ENCODE measurements around the gene ZNF398. TPM values are rescaled to one million over a fixed set of nuclear protein-coding genes. Genes with fewer than 3 reads are reported as not detected.

Gene ZNF398
- total RNA-seq, 1 donor from 2014 or later = 6.6 TPM

DNA sequence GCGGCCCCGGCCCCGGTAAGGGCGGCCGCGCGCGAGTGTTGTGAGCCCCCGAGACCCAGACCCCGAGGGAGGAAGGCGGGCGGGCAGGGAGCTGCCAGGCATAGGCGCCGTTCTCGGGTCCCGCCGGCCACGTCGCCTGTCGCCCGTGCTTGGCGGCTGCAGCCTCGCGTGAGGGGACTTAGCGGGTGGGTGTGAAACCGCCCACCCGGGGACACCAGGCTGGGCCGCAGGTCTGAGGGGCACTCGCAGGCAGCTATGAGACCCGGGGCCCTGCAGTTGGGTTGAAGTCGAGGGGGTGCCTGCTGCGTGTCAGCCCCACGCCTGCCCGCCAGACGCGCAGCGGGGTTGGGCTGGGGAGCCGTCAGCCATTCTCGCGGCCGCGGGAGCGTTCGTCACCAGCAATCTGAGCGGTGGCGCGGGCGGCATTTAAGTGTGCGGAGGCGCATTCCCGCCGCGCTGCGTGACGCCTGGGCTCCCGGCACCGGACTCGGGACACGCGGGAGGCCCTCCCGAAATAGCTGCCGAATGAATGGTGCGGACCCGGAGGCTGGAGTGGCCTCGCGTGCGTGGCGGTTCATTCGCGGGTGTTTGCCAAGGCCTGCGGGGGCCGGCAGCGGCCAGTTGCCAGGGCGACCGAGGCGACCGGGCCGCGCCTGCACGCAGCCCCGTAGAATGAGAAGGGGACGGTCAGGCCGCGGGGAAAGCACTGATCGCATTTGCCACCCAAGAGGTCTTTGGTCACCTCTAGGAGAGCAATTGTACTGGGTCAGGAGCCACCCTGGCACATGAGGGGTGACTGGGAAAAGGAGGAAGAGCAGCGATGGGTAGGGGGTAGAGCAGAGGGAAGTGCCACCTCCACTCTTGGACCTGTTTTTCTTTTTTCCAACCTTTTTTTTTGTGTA lies 750 bp downstream of the ZNF398 start:
- ATAC-seq (peak; percentile 59), DNase-seq (ENCODE audit: low spot score) (peak; percentile 66)

DNA sequence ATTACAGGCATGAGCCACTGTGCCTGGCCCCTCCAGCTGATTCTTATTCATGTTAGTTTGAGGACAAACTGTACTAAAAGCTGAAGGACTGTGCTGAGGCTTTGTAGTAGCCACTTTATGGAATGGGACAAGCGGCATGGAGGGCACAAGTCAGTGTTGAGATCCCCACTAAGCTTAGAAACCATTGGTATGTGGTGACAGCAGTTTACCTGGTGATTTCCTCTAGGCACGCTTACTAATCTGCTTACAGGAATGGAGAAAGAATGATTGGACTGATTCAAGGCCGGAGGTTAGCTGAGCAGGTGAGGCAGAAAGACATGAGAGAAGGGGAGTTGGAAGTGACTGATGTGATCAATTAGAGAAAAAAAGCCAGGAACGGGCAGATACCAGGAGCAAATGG lies 3.7 kb downstream of the ZNF398 start:
- DNase-seq (ENCODE audit: low spot score) (no peak), ATAC-seq (no peak)

DNA sequence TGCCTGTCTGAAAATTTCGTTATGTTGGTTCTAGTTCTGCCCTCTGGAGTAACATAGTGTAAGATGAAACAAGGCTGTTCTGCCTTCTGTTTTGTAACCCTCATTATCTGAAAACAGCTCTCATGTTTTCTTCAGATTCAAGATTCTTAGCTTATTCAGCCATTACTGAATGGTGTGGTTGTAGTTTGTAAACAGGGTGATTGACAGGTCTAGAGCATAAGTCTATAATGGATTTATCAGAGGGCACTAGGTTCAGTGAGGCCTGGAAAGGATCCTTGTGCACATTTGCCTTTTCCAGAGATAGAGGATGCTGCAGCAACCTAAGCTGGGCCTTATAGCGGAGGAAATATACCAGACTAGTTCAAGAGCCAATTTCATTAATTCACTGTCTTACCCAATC lies 6.1 kb downstream of the ZNF398 start:
- DNase-seq (ENCODE audit: low spot score) (no peak), ATAC-seq (no peak)

DNA sequence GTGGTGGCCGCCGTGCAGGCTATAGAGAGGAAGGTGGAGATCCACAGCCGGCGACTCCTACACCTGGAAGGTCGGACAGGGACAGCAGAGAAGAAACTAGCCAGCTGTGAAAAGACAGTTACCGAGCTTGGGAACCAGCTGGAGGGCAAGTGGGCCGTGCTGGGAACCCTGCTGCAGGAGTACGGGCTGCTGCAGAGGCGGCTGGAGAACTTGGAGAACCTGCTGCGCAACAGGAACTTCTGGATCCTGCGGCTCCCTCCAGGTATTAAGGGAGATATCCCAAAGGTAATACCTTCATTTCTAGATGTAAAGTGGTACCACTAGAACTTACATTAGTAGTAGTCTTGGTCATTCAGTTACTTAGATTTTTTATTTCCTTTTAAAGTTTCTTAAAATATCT lies 6.8 kb downstream of the ZNF398 start:
- ATAC-seq (no peak), DNase-seq (ENCODE audit: low spot score) (no peak)

DNA sequence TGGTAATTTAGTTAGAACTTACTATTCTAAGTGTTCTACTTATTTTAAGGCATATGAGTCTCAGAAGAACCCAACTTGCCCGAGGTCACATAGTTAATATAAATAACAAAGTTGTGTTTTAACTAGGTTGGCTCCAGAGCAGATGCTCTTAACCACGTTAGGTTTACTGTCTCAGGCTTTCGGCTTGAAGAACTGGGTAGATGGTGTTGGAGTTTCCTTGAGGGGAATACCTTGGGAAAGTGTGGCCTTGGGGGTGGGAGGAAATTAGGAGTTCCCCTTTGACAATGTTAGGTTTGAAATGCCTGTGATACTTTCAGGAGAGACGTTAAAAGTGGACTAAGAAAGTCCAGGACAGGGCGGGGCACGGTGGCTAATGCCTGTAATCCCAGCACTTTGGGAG lies 9.6 kb downstream of the ZNF398 start:
- ATAC-seq (no peak), DNase-seq (ENCODE audit: low spot score) (no peak)

DNA sequence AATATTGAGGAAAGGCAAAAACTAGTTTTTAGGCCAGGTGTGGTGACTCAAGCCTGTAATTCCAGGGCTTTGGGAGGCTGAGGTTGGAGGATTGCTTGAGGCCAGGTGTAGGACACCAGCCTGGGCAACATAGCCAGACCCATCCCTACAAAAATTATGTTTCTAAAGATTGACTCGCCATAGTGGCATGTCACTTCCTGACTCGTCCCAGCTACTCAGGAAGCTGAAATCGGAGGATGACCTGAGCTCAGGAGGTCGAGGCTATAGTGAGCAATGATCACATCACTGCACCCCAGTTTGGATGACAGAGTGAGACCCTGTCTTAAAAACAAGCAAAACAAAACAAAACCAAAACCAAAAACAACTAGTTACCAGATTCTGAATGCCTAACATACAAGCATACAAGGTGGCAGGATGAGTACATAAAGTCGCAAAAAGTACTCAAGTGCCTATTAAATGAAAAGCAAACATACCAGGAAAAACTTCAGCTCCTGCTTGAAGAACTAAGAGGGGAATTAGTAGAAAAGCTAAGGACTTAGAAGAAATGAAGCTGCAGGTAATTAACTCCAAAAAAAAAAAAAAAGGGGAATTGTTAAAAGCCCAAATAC lies 14.1 kb downstream of the ZNF398 start:
- no peak for DNase-seq (ENCODE audit: low spot score)
- ATAC-seq = no peak

DNA sequence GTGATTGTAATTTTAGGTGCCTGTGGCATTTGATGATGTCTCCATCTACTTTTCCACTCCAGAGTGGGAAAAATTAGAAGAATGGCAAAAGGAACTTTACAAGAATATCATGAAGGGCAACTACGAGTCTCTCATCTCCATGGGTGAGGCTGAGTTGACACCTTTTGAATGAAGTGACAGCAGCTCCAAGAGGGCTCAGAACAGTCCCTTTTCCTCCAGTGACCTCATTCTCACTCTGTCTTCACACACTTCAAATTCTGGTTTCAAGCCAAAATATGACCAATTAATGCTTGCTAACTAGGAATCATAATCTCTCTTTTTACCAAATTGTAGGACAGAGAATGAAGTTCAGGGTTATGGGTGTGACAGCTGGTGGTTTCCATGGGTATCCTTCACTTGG lies 18.9 kb downstream of the ZNF398 start:
- ATAC-seq = no peak
- DNase-seq (ENCODE audit: low spot score) = no peak

DNA sequence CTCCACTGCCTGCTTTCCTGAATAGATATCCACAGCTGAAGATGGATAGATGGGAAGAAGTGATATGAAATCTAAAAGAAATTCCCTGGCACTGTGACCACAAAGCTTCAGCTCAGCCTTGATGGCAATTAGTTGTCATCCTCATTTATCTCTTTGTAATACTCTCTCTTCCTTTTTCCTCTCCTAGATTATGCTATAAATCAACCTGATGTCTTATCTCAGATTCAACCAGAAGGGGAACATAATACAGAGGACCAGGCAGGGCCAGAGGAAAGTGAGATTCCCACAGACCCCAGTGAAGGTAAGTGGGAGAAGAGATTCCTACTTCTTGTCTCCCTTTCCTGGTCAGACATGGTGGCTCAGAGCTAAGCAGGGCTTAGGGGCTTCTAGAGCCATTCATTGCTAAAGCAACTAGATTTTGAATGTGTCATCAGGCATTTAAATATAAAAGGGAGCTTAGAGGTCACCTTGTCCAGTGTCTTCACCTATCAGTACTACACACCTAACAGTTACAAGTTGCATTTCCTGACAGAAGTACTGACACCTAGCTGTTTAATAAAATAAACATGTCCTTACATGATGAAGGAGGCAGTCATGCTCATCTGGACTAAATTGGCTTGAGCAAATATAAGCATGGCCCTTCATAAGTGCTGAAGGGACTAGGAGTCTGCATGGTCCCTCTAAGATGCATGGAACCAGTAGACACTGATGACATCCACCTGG lies 19.5 kb downstream of the ZNF398 start:
- ATAC-seq (no peak), DNase-seq (ENCODE audit: low spot score) (no peak)

DNA sequence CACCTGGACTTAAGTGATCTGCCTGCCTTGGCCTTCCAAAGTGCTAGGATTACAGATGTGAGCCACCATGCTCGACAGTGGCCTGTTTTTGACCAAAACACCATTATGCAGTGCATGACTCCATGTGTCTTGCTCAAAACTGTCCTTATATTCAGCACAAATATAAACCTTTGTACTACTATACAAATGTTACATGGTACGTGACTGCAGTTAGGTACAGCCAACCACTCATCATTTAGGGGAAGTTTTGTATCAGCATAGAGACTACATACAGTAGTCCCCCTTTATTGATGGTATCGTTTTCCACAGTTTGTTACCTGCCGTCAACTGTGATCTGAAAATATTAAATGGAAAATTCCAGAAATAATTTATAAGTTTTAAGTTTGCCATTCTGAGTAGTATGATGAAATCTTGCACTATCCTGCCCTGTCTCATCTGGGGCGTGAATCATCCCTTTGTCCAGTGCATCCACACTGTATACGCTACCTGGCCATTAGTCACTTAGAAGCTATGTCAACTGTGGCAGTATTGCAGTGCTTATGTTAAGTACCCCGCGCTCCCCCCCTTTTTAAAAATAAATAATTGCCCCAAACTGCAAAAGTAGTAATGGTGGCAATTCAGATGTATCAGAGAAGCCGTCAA lies 24.8 kb downstream of the ZNF398 start:
- ATAC-seq (no peak), DNase-seq (ENCODE audit: low spot score) (no peak)

DNA sequence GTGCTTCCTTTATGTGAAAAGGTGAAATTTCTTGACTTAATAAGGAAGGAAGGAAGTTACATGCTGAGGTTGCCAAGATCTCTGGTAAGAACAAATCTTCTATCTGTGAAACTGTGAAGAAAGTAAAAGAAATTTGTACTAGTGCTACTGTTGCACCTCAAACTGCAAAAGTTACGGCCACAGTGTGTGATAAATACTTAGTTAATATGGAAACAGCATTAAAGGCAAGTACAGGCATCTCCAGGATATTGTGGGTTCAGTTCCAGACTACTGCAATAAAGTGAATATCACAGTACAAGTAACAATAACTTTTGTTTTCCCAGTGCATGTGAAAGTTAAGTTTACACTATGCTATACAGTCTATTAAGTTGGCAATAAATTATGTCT lies 25.3 kb downstream of the ZNF398 start:
- DNase-seq (ENCODE audit: low spot score) (no peak), ATAC-seq (no peak)

DNA sequence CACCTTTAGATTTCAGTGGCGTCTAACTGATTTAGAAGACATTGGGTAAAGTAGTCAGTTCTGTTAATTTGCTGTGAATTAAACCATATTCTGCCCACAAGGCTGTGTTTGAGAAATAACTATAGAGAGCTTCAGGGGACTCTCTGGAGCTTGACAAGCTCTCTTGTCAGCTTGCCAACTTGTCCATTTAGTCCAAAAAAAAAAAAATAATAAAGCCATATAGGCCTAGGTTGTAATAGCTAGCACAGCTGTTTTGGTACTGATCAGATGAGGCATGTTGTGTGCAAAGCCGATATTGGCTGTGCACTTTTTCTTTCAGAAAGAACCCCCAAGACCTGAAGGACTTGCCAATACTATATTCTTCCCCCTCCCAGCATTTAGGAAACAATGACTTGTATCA lies 27.9 kb downstream of the ZNF398 start:
- DNase-seq (ENCODE audit: low spot score) = no peak
- no peak for ATAC-seq

DNA sequence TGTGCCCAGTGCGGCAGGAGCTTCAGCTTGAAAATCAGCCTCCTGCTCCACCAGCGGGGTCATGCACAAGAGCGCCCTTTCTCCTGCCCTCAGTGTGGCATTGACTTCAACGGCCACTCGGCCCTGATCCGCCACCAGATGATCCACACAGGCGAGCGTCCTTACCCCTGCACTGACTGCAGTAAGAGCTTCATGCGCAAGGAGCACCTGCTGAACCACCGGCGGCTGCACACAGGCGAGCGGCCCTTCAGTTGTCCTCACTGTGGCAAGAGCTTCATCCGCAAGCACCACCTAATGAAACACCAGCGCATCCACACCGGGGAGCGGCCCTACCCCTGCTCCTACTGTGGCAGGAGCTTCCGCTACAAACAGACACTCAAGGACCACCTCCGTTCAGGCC lies 32.0 kb downstream of the ZNF398 start:
- no peak for DNase-seq (ENCODE audit: low spot score)
- no peak for ATAC-seq

DNA sequence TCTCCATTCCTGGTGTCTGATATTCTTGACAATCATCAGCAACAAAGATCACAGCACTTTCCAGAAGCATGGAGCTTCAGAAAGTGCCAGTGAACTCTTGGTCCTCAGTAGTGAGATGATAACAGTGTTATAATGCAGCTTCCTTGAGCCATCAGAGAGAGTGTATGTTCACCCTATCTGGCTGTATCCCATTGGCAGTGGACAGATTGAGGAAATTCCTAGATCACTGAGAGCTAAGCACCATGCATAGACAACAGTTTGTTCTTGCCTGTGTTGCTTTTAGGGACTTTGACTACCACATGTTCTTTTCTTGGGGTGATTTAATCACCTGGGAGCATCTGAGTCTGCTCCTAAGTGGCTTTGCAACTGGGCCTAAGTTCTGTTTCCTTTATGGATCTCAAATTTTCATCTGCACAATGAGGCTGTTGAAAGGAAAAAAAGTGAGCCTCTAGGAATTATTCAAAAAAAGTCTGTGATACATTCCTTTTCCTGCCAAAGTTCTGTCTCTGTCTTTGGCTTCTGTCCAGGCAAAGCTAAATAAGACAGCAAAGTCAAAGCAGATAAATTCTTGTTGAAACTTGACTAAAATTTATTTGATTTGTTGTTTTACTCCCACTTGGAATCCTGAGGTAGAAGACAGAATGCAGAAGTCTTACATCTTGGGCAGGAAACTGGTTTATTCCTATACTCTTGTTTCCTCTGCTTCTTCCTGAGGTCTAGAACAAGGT lies 33.6 kb downstream of the ZNF398 start:
- ATAC-seq (no peak), DNase-seq (ENCODE audit: low spot score) (no peak)

DNA sequence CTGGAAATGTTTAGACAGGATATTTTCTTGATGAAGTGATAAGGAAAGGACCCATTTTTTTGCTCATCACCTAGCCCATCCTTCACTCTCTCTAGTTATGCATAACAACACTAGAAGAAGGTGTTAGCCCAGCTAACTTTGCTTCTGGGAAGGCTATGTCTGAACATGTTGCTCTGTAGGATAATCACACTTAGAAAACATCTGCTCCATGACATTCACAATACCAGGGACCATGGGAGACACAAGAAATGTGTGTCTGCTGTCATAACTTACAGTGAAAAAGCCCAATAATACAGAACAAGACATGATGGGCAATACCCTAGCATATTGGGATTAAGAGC lies 34.2 kb downstream of the ZNF398 start:
- DNase-seq (ENCODE audit: low spot score) = no peak
- no peak for ATAC-seq

DNA sequence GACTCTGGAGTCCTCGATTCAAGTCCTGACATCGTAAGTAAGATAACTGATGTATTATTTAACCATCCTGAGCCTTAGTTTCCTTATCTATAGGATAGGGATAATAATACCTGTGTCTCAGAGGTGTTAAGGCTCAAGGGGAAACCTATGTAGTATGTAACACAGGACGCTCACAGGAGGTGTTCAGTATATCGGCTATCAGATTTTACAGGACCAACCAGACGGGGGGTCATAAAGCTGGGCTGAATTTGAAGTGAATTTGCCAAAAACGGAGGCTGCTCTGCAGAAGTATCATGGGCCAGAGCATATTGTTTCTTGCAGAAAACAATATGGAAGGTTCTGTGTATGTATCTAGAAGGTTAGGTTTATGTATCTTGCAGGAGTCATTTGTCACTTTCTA lies 37.0 kb downstream of the ZNF398 start:
- ATAC-seq = no peak
- no peak for DNase-seq (ENCODE audit: low spot score)

DNA sequence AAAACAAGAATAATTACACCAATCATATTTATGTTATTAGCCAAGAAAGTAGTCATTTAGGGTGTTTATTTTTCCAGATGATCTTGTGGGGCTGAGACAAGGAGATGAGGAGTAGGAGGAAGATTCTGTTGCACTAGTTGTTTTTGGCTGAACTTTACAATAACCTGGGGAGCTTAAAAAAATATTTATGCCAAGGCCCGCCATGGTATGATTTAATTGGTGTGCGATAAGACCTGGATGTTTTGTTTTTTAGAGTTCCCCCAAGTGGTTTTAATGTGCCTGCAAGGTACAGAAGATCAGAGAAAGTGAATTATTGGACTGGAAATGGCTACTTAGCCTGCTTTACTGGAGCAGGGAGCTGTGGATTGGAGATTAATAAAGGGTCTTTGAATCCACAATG lies 41.0 kb downstream of the ZNF398 start:
- ATAC-seq (no peak), DNase-seq (ENCODE audit: low spot score) (no peak)

DNA sequence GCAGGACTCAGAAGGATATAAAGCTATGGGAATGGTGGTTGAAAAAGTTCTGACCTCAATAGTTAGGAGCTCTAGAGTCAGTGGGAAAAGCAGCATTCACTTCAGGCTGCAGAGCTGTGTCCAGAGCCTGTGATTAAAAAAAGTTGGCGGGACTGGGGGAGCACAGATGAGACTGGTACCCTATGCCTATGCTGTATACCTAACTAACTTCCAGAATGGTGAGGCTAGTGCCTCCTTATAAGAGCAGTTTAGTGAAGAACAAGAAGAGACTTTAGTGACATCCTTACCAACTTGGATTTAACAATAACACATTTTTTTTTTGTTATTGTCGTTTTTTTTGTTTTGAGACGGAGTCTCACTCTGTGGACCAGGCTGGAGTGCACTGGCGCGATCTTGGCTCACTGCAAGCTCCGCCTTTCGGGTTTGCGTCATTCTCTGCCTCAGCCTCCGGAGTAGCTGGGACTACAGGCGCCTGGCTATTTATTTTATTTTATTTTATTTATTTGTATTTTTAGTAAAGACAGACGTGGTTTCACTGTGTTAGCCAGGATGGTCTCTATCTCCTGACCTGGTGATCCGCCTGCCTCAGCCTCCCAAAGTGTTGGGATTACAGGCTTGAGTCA lies 41.5 kb downstream of the ZNF398 start:
- no peak for ATAC-seq
- no peak for DNase-seq (ENCODE audit: low spot score)

DNA sequence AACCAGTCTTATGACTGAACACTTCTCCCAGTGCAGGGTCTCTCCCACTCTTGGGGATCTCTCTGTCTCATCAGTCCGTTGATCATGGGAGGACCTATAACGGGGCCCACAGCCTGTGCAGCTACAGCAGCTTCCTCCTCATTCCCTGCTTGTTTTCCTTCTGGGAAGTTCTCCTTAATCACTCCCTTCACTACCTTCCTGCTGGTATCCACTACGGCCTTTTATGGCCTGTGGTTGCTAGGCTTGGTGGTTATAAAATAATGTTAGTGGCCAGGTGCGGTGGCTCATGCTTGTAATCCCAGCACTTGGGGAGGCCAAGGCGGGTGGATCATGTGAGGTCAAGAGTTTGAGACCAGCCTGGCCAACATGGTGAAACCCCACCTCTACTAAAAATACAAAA lies 44.6 kb downstream of the ZNF398 start:
- DNase-seq (ENCODE audit: low spot score) (no peak), ATAC-seq (no peak)

DNA sequence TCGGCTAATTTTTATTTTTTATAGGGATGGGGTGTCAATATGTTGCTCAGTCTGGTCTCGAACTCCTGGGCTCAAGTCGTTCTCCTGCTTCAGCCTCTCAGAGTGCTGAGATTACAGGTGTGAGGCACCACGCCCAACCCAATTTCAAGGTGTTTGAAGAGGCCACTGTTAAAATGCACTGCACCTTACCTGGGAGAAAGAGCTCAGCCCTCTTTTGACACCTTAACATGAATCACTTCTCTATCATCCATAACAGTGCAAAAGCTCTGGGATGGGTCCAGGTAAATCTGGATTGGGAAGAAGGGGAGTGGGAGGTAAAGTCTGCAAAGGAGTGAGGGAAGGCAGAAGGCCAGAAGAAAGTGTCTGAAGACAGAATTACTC lies 47.5 kb downstream of the ZNF398 start:
- ATAC-seq = no peak
- DNase-seq (ENCODE audit: low spot score) = no peak
